ENCODE measurements around the gene GLCE. TPM values are rescaled to one million over a fixed set of nuclear protein-coding genes. Genes with fewer than 3 reads are reported as not detected.

Gene GLCE
- total RNA-seq, 2 donors from 2014 or later: 6.6 to 9.3 TPM

- WGBS, 2 donors: 56 to 68% methylated on average over 2 to 7 of the region's 7 CpGs
- ATAC-seq: no peak
- Histone ChIP-seq H3K4me1 (no peaks in the 10 kb centered on the region), H3K4me3 (no peak overlapping the region), H3K36me3 (replicated peaks in 1 of 2; ENCODE audit: insufficient read depth in 1 of 2, low read depth in 2 of 2) (no peaks in the 10 kb centered on the region), H3K9me3 (no peaks in the 10 kb centered on the region), H3K27ac (no peak overlapping the region), H3K27me3 (no peaks in the 10 kb centered on the region)
- intact Hi-C loops (cut with DNase I): no loop called here
- no peak for DNase-seq
- TF ChIP-seq CTCF (IDR thresholded peaks at IDR 0.05): no peak
- no peak for TF ChIP-seq POLR2A (IDR thresholded peaks at IDR 0.05)
Measured at GRCh38 chr15:69117431-69117871, 43.0 kb upstream of the GLCE start.

- no peak for DNase-seq
- intact Hi-C loops (cut with DNase I): no loop called here
- 37 to 56% methylated on average over 4 of the region's 4 CpGs for WGBS, 2 donors
Measured at GRCh38 chr15:69118089-69118488, 42.3 kb upstream of the GLCE start.

GRCh38 chr15:69119001-69119400 lies 41.4 kb upstream of the GLCE start:
- H3K4me1 ChIP-seq: no peaks in the 10 kb centered on the region
- H3K27me3 ChIP-seq: no peaks in the 10 kb centered on the region
- no peaks in the 10 kb centered on the region for H3K9me3 ChIP-seq
- H3K36me3 ChIP-seq (replicated peaks in 1 of 2; ENCODE audit: insufficient read depth in 1 of 2, low read depth in 2 of 2): no peaks in the 10 kb centered on the region
- TF ChIP-seq POLR2A (IDR thresholded peaks at IDR 0.05) (no peak), CTCF (IDR thresholded peaks at IDR 0.05) (no peak)
- DNase-seq (no peak), ATAC-seq (no peak)
- no peak overlapping the region for H3K27ac ChIP-seq
- intact Hi-C loops (cut with DNase I): no loop called here
- WGBS, 2 donors: 69% methylated on average over 2 of the region's 2 CpGs
- no peak overlapping the region for H3K4me3 ChIP-seq

More at GRCh38 chr15:69118089-69118488, 42.3 kb upstream of the GLCE start:
- no peak overlapping the region for H3K4me3 ChIP-seq
- ATAC-seq: no peak
- no peak overlapping the region for H3K27ac ChIP-seq
- H3K36me3 ChIP-seq (replicated peaks in 1 of 2; ENCODE audit: insufficient read depth in 1 of 2, low read depth in 2 of 2): no peaks in the 10 kb centered on the region
- H3K9me3 ChIP-seq: no peaks in the 10 kb centered on the region
- H3K4me1 ChIP-seq: no peaks in the 10 kb centered on the region
- TF ChIP-seq CTCF (IDR thresholded peaks at IDR 0.05): no peak
- H3K27me3 ChIP-seq: no peaks in the 10 kb centered on the region

GRCh38 chr15:69119683-69120395 lies 40.6 kb upstream of the GLCE start:
- Histone ChIP-seq H3K27me3 (no peaks in the 10 kb centered on the region), H3K27ac (no peak overlapping the region), H3K4me3 (no peak overlapping the region), H3K4me1 (no peaks in the 10 kb centered on the region), H3K36me3 (replicated peaks in 1 of 2; ENCODE audit: insufficient read depth in 1 of 2, low read depth in 2 of 2) (no peaks in the 10 kb centered on the region), H3K9me3 (no peaks in the 10 kb centered on the region)
- WGBS, 2 donors: 47 to 50% methylated on average over 5 of the region's 5 CpGs
- ATAC-seq (no peak), DNase-seq (no peak)
- intact Hi-C loops (cut with DNase I): no loop called here
- TF ChIP-seq CTCF (IDR thresholded peaks at IDR 0.05) (no peak), POLR2A (IDR thresholded peaks at IDR 0.05) (no peak)

GRCh38 chr15:69120732-69121131 lies 39.7 kb upstream of the GLCE start:
- H3K36me3 ChIP-seq (replicated peaks in 1 of 2; ENCODE audit: insufficient read depth in 1 of 2, low read depth in 2 of 2): no peaks in the 10 kb centered on the region
- no peak for TF ChIP-seq POLR2A (IDR thresholded peaks at IDR 0.05)
- no peak for TF ChIP-seq CTCF (IDR thresholded peaks at IDR 0.05)
- no peak overlapping the region for H3K4me3 ChIP-seq
- ATAC-seq (no peak), DNase-seq (no peak)
- H3K4me1 ChIP-seq: no peaks in the 10 kb centered on the region
- intact Hi-C loops (cut with DNase I): no loop called here
- H3K27ac ChIP-seq: no peak overlapping the region
- H3K27me3 ChIP-seq: no peaks in the 10 kb centered on the region
- no peaks in the 10 kb centered on the region for H3K9me3 ChIP-seq
- 84 to 92% methylated on average over 3 of the region's 3 CpGs for WGBS, 2 donors
